ENCODE measurements around the gene SCART1. TPM values are rescaled to one million over a fixed set of nuclear protein-coding genes. Genes with fewer than 3 reads are reported as not detected.

The SCART1 gene
- total RNA-seq (1 to 10 TPM in 5 of 6 donors, under 1 TPM in 1; 0.95 to 3.9 (median 2.6) TPM), polyA plus RNA-seq (1 to 10 TPM; 1.2 to 3.9 TPM)

GRCh38 chr10:133453516-133454203, at the start of gene SCART1:
SCART1 (plus strand) TSS chr10:133453945; CDS start chr10:133453998, 53 bp downstream.
- DNase-seq: no peak

DNA sequence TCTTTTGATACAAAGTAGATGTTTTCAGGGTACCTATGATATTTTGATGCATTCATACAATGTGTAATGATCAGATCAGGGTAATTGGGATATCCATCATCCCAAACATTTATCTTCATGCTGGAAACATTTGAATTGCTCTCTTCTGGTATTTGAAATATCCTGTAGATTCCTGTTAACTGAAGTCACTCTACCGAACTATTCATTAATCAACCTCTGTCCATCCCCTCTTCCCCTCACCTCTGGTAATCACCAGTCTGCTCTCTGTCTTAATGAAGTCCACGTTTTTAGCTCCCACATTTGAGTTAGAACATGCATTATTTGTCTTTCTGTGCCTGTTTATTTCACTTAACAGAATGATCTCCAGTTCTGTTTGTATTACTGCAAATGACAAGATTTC, 48.5 kb upstream of the SCART1 start:
- intact Hi-C loops (cut with DNase I): no loop called here
- DNase-seq: no peak
- H3K36me3 ChIP-seq: peaks cover 0 to 24% (median 0%) of the 10 kb centered on the region in 3 donors
- no peaks in the 10 kb centered on the region for H3K27me3 ChIP-seq
- no peaks in the 10 kb centered on the region for H3K9me3 ChIP-seq
- H3K4me3 ChIP-seq: no peak overlapping the region
- no peak for TF ChIP-seq CTCF (IDR thresholded peaks at IDR 0.05)
- no peak overlapping the region for H3K27ac ChIP-seq
- 45 to 48% methylated on average over 2 of the region's 2 CpGs for WGBS, 2 donors
- H3K4me1 ChIP-seq: no peaks in the 10 kb centered on the region
- FAIRE-seq: no peak
- ATAC-seq: no peak

More at GRCh38 chr10:133453516-133454203, at the start of gene SCART1:
- FAIRE-seq: no peak
- H3K27me3 ChIP-seq: no peaks in the 10 kb centered on the region
- ATAC-seq: no peak
- H3K36me3 ChIP-seq: no peaks in the 10 kb centered on the region
- no peak for TF ChIP-seq CTCF (IDR thresholded peaks at IDR 0.05)
- H3K9me3 ChIP-seq: no peaks in the 10 kb centered on the region
- no peaks in the 10 kb centered on the region for H3K4me1 ChIP-seq
- intact Hi-C loops (cut with DNase I): no loop called here
- no peak within 1 kb of the TSS for H3K27ac ChIP-seq
- no peak within 1 kb of the TSS for H3K4me3 ChIP-seq
- WGBS, 2 donors: 88 to 90% methylated on average over 11 of the region's 11 CpGs

- no peak for FAIRE-seq
- Histone ChIP-seq H3K4me3 (no peak overlapping the region), H3K27me3 (no peaks in the 10 kb centered on the region), H3K4me1 (no peaks in the 10 kb centered on the region), H3K36me3 (peaks cover 0 to 30% (median 0%) of the 10 kb centered on the region in 3 donors), H3K27ac (no peak overlapping the region), H3K9me3 (no peaks in the 10 kb centered on the region)
- no peak for DNase-seq
- ATAC-seq: no peak
- TF ChIP-seq CTCF (IDR thresholded peaks at IDR 0.05): no peak
- intact Hi-C loops (cut with DNase I): no loop called here
- WGBS, 2 donors: 90 to 95% methylated on average over 8 of the region's 8 CpGs
Observed at GRCh38 chr10:133405844-133406527, 47.8 kb upstream of the SCART1 start.

DNA sequence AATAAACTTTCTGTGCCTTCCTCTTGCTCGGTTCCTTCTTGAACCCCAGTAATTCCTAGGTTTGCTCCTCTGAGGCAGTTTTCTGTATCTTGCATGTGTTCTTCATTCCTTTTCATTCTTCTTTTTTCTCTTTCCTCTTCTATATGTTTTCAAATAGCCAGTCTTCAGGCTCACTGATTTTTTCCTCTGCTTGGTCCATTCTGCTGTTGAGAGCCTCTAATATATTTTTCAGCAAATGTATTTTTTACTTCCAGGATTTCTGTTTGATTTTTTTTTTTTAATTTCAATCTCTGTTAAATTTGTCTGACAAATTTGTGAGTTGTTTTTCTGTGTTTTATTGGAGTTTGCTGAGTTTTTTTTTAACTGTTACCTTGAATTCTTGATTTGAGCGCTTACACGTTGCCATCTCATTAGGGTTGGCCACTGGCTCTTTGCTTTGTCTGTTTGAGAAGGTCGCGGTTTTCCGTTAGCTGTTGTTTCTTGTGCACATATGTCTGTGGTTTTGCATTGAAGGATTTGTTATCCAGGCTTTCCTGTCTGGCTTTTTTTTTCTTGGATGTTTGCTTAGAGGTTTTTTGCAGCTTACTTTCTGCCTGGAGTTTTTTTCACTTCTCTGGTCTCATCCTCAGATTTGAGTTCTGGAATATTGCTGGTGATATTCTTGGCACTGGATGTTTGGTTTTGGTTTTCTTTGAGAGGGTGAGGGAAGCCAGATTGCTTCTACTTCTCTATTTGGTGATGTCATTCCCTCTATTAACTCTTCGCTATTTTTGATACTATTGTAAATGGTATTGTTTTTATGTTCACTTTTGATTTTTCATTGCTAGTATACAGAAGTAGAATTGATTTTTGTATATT, 42.0 kb upstream of the SCART1 start:
- TF ChIP-seq CTCF (IDR thresholded peaks at IDR 0.05): no peak
- ATAC-seq: no peak

More for the DNA sequence above, 42.0 kb upstream of the SCART1 start:
- Histone ChIP-seq H3K4me1 (no peaks in the 10 kb centered on the region), H3K27ac (no peak overlapping the region), H3K27me3 (no peaks in the 10 kb centered on the region), H3K9me3 (no peaks in the 10 kb centered on the region), H3K36me3 (peaks cover 0 to 23% (median 4%) of the 10 kb centered on the region in 3 donors), H3K4me3 (no peak overlapping the region)
- FAIRE-seq: no peak
- intact Hi-C loops (cut with DNase I): no loop called here
- DNase-seq: no peak
- WGBS, 2 donors: 96 to 97% methylated on average over 7 of the region's 7 CpGs

Measured in pancreas (tissue), 10 donors.